Glutamatergic neuron (in vitro differentiated cells): Measurements from ENCODE around the gene SERPIND1. TPM values are rescaled to one million over a fixed set of nuclear protein-coding genes. Genes with fewer than 3 reads are reported as not detected.
"Not testable (repeated sequence)": the region's sequence is repeated elsewhere in the genome, so short reads cannot be mapped to it uniquely, and the experiment has no call there.

Source experiments
- DNase-seq: peaks from one replicate; pipeline ENCODE4 v3.0.0; 2022
- H3K27ac Mint-ChIP-seq: one replicate; pipeline ENCODE4 v1.8.0; 2020; ENCODE audit warnings: mild to moderate bottlenecking, mixed read lengths, inconsistent platforms; ENCODE audit not compliant: unreplicated experiment
- H3K27me3 Mint-ChIP-seq: one replicate; pipeline ENCODE4 v1.8.0; 2020; ENCODE audit warnings: mild to moderate bottlenecking, moderate library complexity, mixed read lengths, inconsistent platforms; ENCODE audit not compliant: unreplicated experiment
- H3K36me3 Mint-ChIP-seq: one replicate; pipeline ENCODE4 v1.8.0; 2020; ENCODE audit warnings: mild to moderate bottlenecking, mixed read lengths, inconsistent platforms; ENCODE audit not compliant: unreplicated experiment
- H3K4me1 Mint-ChIP-seq: one replicate; pipeline ENCODE4 v1.8.0; 2020; ENCODE audit warnings: mild to moderate bottlenecking, low read depth, mixed read lengths, inconsistent platforms; ENCODE audit not compliant: unreplicated experiment
- H3K4me3 Mint-ChIP-seq: one replicate; pipeline ENCODE4 v1.8.0; 2020; ENCODE audit warnings: mild to moderate bottlenecking, mixed read lengths, inconsistent platforms; ENCODE audit not compliant: unreplicated experiment
- H3K9me3 Mint-ChIP-seq: one replicate; pipeline ENCODE4 v1.8.0; 2020; ENCODE audit warnings: mild to moderate bottlenecking, moderate library complexity, mixed read lengths, inconsistent platforms; ENCODE audit not compliant: unreplicated experiment
- CTCF ChIP-seq: fragments of 200-600 bp; sonication (generic); IDR thresholded peaks from one replicate; pipeline ENCODE4 v1.5.0; 2021; ENCODE audit not compliant: partially characterized antibody, unreplicated experiment
- total RNA-seq: library from RNA; stranded (reverse); fragmentation: NEBNext Ultra II Directional; extraction: Animal tissue kit (Norgen Biotek cat#: 25700); gene quantifications from one replicate; pipeline ENCODE4 v1.2.1, GENCODE V29; 2021; ENCODE audit not compliant: unreplicated experiment

The SERPIND1 gene
- total RNA-seq, 1 donor from 2014 or later = not detected

GRCh38 chr22:20815477-20816050 is 41.7 kb downstream of the SERPIND1 start:
- Mint-ChIP-seq H3K9me3 (no peaks in the 10 kb centered on the region), H3K4me3 (no peak overlapping the region), H3K27me3 (peaks cover 2% of the 10 kb centered on the region), H3K36me3 (no peaks in the 10 kb centered on the region), H3K4me1 (no peaks in the 10 kb centered on the region), H3K27ac (no peak overlapping the region)
- no peak for DNase-seq
- TF ChIP-seq CTCF = no peak

- Mint-ChIP-seq H3K4me1 (no peaks in the 10 kb centered on the region), H3K27ac (no peak overlapping the region), H3K36me3 (no peaks in the 10 kb centered on the region), H3K27me3 (peaks cover 2% of the 10 kb centered on the region), H3K9me3 (no peaks in the 10 kb centered on the region), H3K4me3 (no peak overlapping the region)
- no peak for DNase-seq
- TF ChIP-seq CTCF = no peak
Measured at GRCh38 chr22:20816559-20816958, 42.6 kb downstream of the SERPIND1 start.

- Mint-ChIP-seq H3K27me3 (peaks cover 2% of the 10 kb centered on the region), H3K36me3 (no peaks in the 10 kb centered on the region)
Measured at GRCh38 chr22:20818471-20818870, 44.6 kb downstream of the SERPIND1 start.

GRCh38 chr22:20819471-20819870 is 45.6 kb downstream of the SERPIND1 start:
- TF ChIP-seq CTCF = no peak
- H3K4me3 Mint-ChIP-seq = no peak overlapping the region
- H3K9me3 Mint-ChIP-seq = no peaks in the 10 kb centered on the region
- peaks cover 2% of the 10 kb centered on the region for H3K27me3 Mint-ChIP-seq
- no peak for DNase-seq
- no peak overlapping the region for H3K27ac Mint-ChIP-seq
- no peaks in the 10 kb centered on the region for H3K4me1 Mint-ChIP-seq
- no peaks in the 10 kb centered on the region for H3K36me3 Mint-ChIP-seq

More at GRCh38 chr22:20818471-20818870, 44.6 kb downstream of the SERPIND1 start:
- Mint-ChIP-seq H3K4me1 (no peaks in the 10 kb centered on the region), H3K4me3 (no peak overlapping the region), H3K27ac (no peak overlapping the region), H3K9me3 (no peaks in the 10 kb centered on the region)
- TF ChIP-seq CTCF = no peak
- no peak for DNase-seq

GRCh38 chr22:20821717-20822239 is 47.9 kb downstream of the SERPIND1 start:
- not testable (repeated sequence) for H3K27me3 Mint-ChIP-seq, H3K4me3 Mint-ChIP-seq, H3K27ac Mint-ChIP-seq, H3K9me3 Mint-ChIP-seq, H3K36me3 Mint-ChIP-seq, DNase-seq, H3K4me1 Mint-ChIP-seq
